ENCODE measurements around the gene IL1RAP. TPM values are rescaled to one million over a fixed set of nuclear protein-coding genes. Genes with fewer than 3 reads are reported as not detected.
A peak's percentile ranks its signal among the peaks of the same experiment; 100 is the strongest.

Gene IL1RAP
- total and polyA plus RNA-seq, 7 donors: 0.70 to 6.3 (median 4.0) TPM

- WGBS, 3 donors: 18 to 29% (median 19%) methylated on average over 7 of the region's 7 CpGs
- no peak for ATAC-seq
- no peak overlapping the region for H3K4me3 ChIP-seq
- TF ChIP-seq CTCF (IDR thresholded peaks at IDR 0.05): peak; percentile 47
- peaks cover 10% of the 10 kb centered on the region for H3K4me1 ChIP-seq
- intact Hi-C loops (cut with DNase I): loop anchor here in 1 of 2 donors (5.0 kb wide), 1 partner anchor 730 kb away; no protein-coding TSS in a partner anchor
- no peak for DNase-seq
- H3K27ac ChIP-seq: no peak overlapping the region
- H3K36me3 ChIP-seq (ENCODE audit: insufficient read depth in 1 of 2, low read depth in 1 of 2): no peaks in the 10 kb centered on the region
- H3K9me3 ChIP-seq: no peaks in the 10 kb centered on the region
- no peaks in the 10 kb centered on the region for H3K27me3 ChIP-seq (ENCODE audit: insufficient read depth in 3 of 3, low read length in 2 of 3)
These were observed 183.1 kb downstream of the IL1RAP start for GRCh38 chr3:190696777-190697501.

- intact Hi-C loops (cut with DNase I): loop anchor here in 1 of 2 donors (5.0 kb wide), 1 partner anchor 730 kb away; no protein-coding TSS in a partner anchor
- no peak for ATAC-seq
- H3K4me3 ChIP-seq: no peak overlapping the region
- H3K4me1 ChIP-seq: peaks cover 10% of the 10 kb centered on the region
- no peak overlapping the region for H3K27ac ChIP-seq
- no peak for TF ChIP-seq CTCF (IDR thresholded peaks at IDR 0.05)
- no peaks in the 10 kb centered on the region for H3K27me3 ChIP-seq (ENCODE audit: insufficient read depth in 3 of 3, low read length in 2 of 3)
- no peak for DNase-seq
- H3K9me3 ChIP-seq: no peaks in the 10 kb centered on the region
- no peaks in the 10 kb centered on the region for H3K36me3 ChIP-seq (ENCODE audit: insufficient read depth in 1 of 2, low read depth in 1 of 2)
These were observed 183.6 kb downstream of the IL1RAP start for GRCh38 chr3:190697502-190697830.

- Histone ChIP-seq H3K4me1 (peaks cover 10% of the 10 kb centered on the region), H3K36me3 (ENCODE audit: insufficient read depth in 1 of 2, low read depth in 1 of 2) (no peaks in the 10 kb centered on the region), H3K4me3 (no peak overlapping the region), H3K9me3 (no peaks in the 10 kb centered on the region), H3K27ac (no peak overlapping the region), H3K27me3 (ENCODE audit: insufficient read depth in 3 of 3, low read length in 2 of 3) (no peaks in the 10 kb centered on the region)
- no peak for TF ChIP-seq CTCF (IDR thresholded peaks at IDR 0.05)
- 29 to 39% (median 29%) methylated on average over 4 of the region's 4 CpGs for WGBS, 3 donors
- DNase-seq: no peak
- intact Hi-C loops (cut with DNase I): loop anchor here in 1 of 2 donors (5.0 kb wide), 1 partner anchor 731 kb away; no protein-coding TSS in a partner anchor
- ATAC-seq: no peak
These were observed 184.0 kb downstream of the IL1RAP start for GRCh38 chr3:190697901-190698300.

GRCh38 chr3:190699776-190700175, 185.9 kb downstream of the IL1RAP start:
- DNase-seq (no peak), ATAC-seq (no peak)
- TF ChIP-seq CTCF (IDR thresholded peaks at IDR 0.05): no peak
- intact Hi-C loops (cut with DNase I): loop anchor here (5.0 to 10.0 kb wide), 3 partner anchors 353 to 732 kb away; no protein-coding TSS in a partner anchor
- Histone ChIP-seq H3K9me3 (no peaks in the 10 kb centered on the region), H3K4me1 (peaks cover 10% of the 10 kb centered on the region), H3K4me3 (no peak overlapping the region), H3K36me3 (ENCODE audit: insufficient read depth in 1 of 2, low read depth in 1 of 2) (no peaks in the 10 kb centered on the region), H3K27me3 (ENCODE audit: insufficient read depth in 3 of 3, low read length in 2 of 3) (no peaks in the 10 kb centered on the region), H3K27ac (no peak overlapping the region)
- 79 to 83% (median 81%) methylated on average over 2 of the region's 2 CpGs for WGBS, 3 donors
